ENCODE data around the gene PREX1. TPM values are rescaled to one million over a fixed set of nuclear protein-coding genes. Genes with fewer than 3 reads are reported as not detected.

The PREX1 gene
- total and polyA plus RNA-seq, 12 donors = 10.1 to 85.1 (median 42.9) TPM

GRCh38 chr20:48766961-48767960 is 60.5 kb downstream of the PREX1 start:
- 84 to 91% (median 88%) methylated on average over 20 to 27 of the region's 27 CpGs for WGBS, 4 donors
- Histone ChIP-seq H3K9me3 (replicated peaks in 1 of 3) (no peaks in the 10 kb centered on the region), H3K4me1 (replicated peaks in 1 of 2) (peaks cover 0 to 21% of the 10 kb centered on the region in 2 donors), H3K27me3 (no peaks in the 10 kb centered on the region), H3K36me3 (replicated peaks in 1 of 2) (no peaks in the 10 kb centered on the region), H3K4me3 (no peak overlapping the region), H3K27ac (no peak overlapping the region)
- no peak for DNase-seq
- intact Hi-C loops (cut with DNase I) = no loop called here
- TF ChIP-seq POLR2A (IDR thresholded peaks at IDR 0.05) = no peak
- TF ChIP-seq CTCF (IDR thresholded peaks at IDR 0.05) = no peak

GRCh38 chr20:48766205-48766604 is 61.6 kb downstream of the PREX1 start:
- TF ChIP-seq CTCF (IDR thresholded peaks at IDR 0.05) (no peak), POLR2A (IDR thresholded peaks at IDR 0.05) (no peak)
- Histone ChIP-seq H3K27me3 (no peaks in the 10 kb centered on the region), H3K4me3 (no peak overlapping the region), H3K36me3 (replicated peaks in 1 of 2) (no peaks in the 10 kb centered on the region), H3K27ac (peak overlapping the region in 1 of 5 donors; percentile 20), H3K4me1 (replicated peaks in 1 of 2) (peaks cover 0 to 19% of the 10 kb centered on the region in 2 donors), H3K9me3 (replicated peaks in 1 of 3) (no peaks in the 10 kb centered on the region)
- DNase-seq = no peak
- 73 to 81% (median 78%) methylated on average over 7 of the region's 7 CpGs for WGBS, 4 donors
- intact Hi-C loops (cut with DNase I) = no loop called here

- no peaks in the 10 kb centered on the region for H3K27me3 ChIP-seq
- peak in 1 of 7 donors; percentile 43 for DNase-seq
- 55 to 67% (median 63%) methylated on average over 4 of the region's 4 CpGs for WGBS, 4 donors
- no peaks in the 10 kb centered on the region for H3K9me3 ChIP-seq (replicated peaks in 1 of 3)
- peaks cover 0 to 13% of the 10 kb centered on the region in 2 donors for H3K4me1 ChIP-seq (replicated peaks in 1 of 2)
- TF ChIP-seq CTCF (IDR thresholded peaks at IDR 0.05) (no peak), POLR2A (IDR thresholded peaks at IDR 0.05) (no peak)
- peak overlapping the region in 1 of 5 donors; percentile 29 for H3K27ac ChIP-seq
- intact Hi-C loops (cut with DNase I) = no loop called here
- no peaks in the 10 kb centered on the region for H3K36me3 ChIP-seq (replicated peaks in 1 of 2)
- no peak overlapping the region for H3K4me3 ChIP-seq
Observed at GRCh38 chr20:48765359-48765758, 62.4 kb downstream of the PREX1 start.

- 77 to 90% (median 83%) methylated on average over 10 to 13 of the region's 13 CpGs for WGBS, 4 donors
- Histone ChIP-seq H3K9me3 (replicated peaks in 1 of 3) (no peaks in the 10 kb centered on the region), H3K27me3 (no peaks in the 10 kb centered on the region), H3K36me3 (replicated peaks in 1 of 2) (no peaks in the 10 kb centered on the region), H3K4me1 (replicated peaks in 1 of 2) (peaks cover 0 to 14% of the 10 kb centered on the region in 2 donors), H3K4me3 (no peak overlapping the region), H3K27ac (peak overlapping the region in 1 of 5 donors; percentile 75)
- intact Hi-C loops (cut with DNase I) = no loop called here
- DNase-seq = peak in 4 of 7 donors; percentile 46 to 73 (median 60)
- TF ChIP-seq POLR2A (IDR thresholded peaks at IDR 0.05) (no peak), CTCF (IDR thresholded peaks at IDR 0.05) (no peak)
Observed at GRCh38 chr20:48763216-48763914, 64.4 kb downstream of the PREX1 start.

All from adrenal gland (tissue), 12 donors.